Measurements from ENCODE around the gene HELT.

Gene HELT

GRCh38 chr4:185003596-185004351, 14.5 kb upstream of the HELT start:
- TF ChIP-seq CTCF (IDR thresholded peaks at IDR 0.05; ENCODE audit: borderline replicate concordance, extremely low read depth, low read length, poor library complexity, severe bottlenecking): no peak
- H3K36me3 ChIP-seq (ENCODE audit: insufficient read depth, low read length): no peaks in the 10 kb centered on the region
- no peaks in the 10 kb centered on the region for H3K79me2 ChIP-seq (ENCODE audit: insufficient read depth, low read length)
- H3K9ac ChIP-seq (ENCODE audit: low read depth, low read length): no peak overlapping the region
- H4K20me1 ChIP-seq (ENCODE audit: insufficient read depth, low read length): no peaks in the 10 kb centered on the region
- no peak overlapping the region for H2AFZ ChIP-seq (ENCODE audit: low read depth, low read length)
- H3K4me1 ChIP-seq (ENCODE audit: insufficient read depth, low read length): no peaks in the 10 kb centered on the region
- H3K27me3 ChIP-seq (ENCODE audit: insufficient read depth, low read length, poor library complexity): no peaks in the 10 kb centered on the region
- no peak overlapping the region for H3K4me2 ChIP-seq (ENCODE audit: insufficient read depth, low read length)
- H3K9me3 ChIP-seq (ENCODE audit: insufficient read depth, low read length, severe bottlenecking): no peaks in the 10 kb centered on the region
- H3K4me3 ChIP-seq (ENCODE audit: low read depth in 1 of 2, low read length in 2 of 2): no peak overlapping the region
- no peak overlapping the region for H3K27ac ChIP-seq (ENCODE audit: low read length)
- DNase-seq (no peak), ATAC-seq (ENCODE audit: insufficient read depth, low read depth) (no peak)

DNA sequence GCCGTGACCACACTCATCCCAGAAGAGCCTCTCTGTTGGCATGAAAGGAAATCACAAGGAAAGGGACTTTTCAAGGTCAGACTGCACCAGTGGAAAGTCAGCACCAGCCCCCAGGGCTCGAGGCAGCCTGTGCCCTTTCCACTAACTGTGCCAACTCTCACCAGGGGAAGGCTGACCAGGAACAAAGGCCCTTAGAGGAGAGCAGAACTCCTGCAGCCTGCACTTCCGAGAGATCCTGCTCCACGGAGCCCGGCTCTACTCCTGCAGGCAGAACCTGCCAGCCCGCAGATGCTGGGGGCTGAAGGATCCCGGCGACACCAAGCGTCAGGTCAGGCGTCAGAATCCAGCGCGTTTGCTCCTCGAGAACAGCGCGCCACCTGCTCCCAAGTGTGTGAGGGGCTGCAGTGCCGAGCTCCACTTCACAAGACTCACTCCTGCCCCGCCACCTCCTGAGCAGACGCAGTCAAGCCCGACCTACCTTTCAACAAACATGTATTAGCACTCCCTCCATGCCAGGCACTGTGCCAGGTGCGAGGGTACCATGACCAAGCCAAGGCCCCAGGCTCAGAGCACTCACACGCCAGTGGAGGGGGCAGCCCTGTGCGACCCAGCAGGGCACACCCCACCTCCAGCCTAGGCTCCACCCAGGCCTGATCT, 13.6 kb upstream of the HELT start:
- Histone ChIP-seq H3K27ac (ENCODE audit: low read length) (no peak overlapping the region), H2AFZ (ENCODE audit: low read depth, low read length) (no peak overlapping the region; the same call in 1 of the 2 replicates), H3K79me2 (ENCODE audit: insufficient read depth, low read length) (no peaks in the 10 kb centered on the region), H3K27me3 (ENCODE audit: insufficient read depth, low read length, poor library complexity) (no peaks in the 10 kb centered on the region), H3K4me2 (ENCODE audit: insufficient read depth, low read length) (no peak overlapping the region), H3K36me3 (ENCODE audit: insufficient read depth, low read length) (no peaks in the 10 kb centered on the region), H3K9me3 (ENCODE audit: insufficient read depth, low read length, severe bottlenecking) (no peaks in the 10 kb centered on the region), H3K4me3 (ENCODE audit: low read depth in 1 of 2, low read length in 2 of 2) (no peak overlapping the region), H3K4me1 (ENCODE audit: insufficient read depth, low read length) (no peaks in the 10 kb centered on the region), H3K9ac (ENCODE audit: low read depth, low read length) (no peak overlapping the region), H4K20me1 (ENCODE audit: insufficient read depth, low read length) (no peaks in the 10 kb centered on the region)
- TF ChIP-seq CTCF (IDR thresholded peaks at IDR 0.05; ENCODE audit: borderline replicate concordance, extremely low read depth, low read length, poor library complexity, severe bottlenecking) (no peak), EZH2 (IDR thresholded peaks at IDR 0.05; ENCODE audit: borderline replicate concordance, low read depth, low read length, severe bottlenecking) (no peak)
- ATAC-seq (ENCODE audit: insufficient read depth, low read depth): peak; percentile 71
- no peak for DNase-seq

DNA sequence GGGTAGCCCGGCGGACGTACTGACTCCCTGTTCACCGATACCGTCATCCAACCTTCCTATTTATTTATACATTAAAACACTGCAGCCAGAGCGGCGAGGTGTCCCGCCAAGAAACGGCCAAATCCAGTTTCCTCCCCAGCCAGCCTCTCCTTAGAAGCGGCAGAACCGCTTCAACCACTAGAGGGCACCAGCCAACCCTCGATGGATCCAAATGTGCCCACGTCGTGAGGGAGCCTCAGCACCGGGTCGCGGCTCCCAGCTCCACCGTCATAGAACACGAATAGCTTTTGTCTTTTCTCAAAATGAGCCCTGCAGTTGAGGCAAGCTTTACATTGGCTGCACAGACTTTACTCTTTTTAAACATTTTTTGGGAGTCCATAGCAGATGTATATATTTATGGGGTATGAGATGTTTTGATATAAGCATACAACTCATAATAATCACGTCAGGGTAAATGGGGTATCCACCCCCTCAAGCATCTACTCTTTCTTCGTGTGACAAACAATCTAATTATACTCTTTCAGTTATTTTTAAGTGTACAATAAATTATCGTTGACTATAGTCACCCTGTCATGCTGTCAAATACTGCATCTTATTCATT, 13.0 kb upstream of the HELT start:
- H3K4me3 ChIP-seq (ENCODE audit: low read depth in 1 of 2, low read length in 2 of 2): no peak overlapping the region
- no peak overlapping the region for H3K27ac ChIP-seq (ENCODE audit: low read length)
- H3K4me1 ChIP-seq (ENCODE audit: insufficient read depth, low read length): no peaks in the 10 kb centered on the region
- DNase-seq: peak; percentile 75
- peak; percentile 97 for ATAC-seq (ENCODE audit: insufficient read depth, low read depth)
- no peaks in the 10 kb centered on the region for H3K79me2 ChIP-seq (ENCODE audit: insufficient read depth, low read length)
- no peaks in the 10 kb centered on the region for H3K9me3 ChIP-seq (ENCODE audit: insufficient read depth, low read length, severe bottlenecking)
- no peak overlapping the region for H3K9ac ChIP-seq (ENCODE audit: low read depth, low read length)
- no peak overlapping the region for H3K4me2 ChIP-seq (ENCODE audit: insufficient read depth, low read length)
- TF ChIP-seq EZH2 (IDR thresholded peaks at IDR 0.05; ENCODE audit: borderline replicate concordance, low read depth, low read length, severe bottlenecking) (no peak), CTCF (IDR thresholded peaks at IDR 0.05; ENCODE audit: borderline replicate concordance, extremely low read depth, low read length, poor library complexity, severe bottlenecking) (peak; percentile 92)
- no peaks in the 10 kb centered on the region for H3K27me3 ChIP-seq (ENCODE audit: insufficient read depth, low read length, poor library complexity)
- no peaks in the 10 kb centered on the region for H4K20me1 ChIP-seq (ENCODE audit: insufficient read depth, low read length)
- no peaks in the 10 kb centered on the region for H3K36me3 ChIP-seq (ENCODE audit: insufficient read depth, low read length)
- no peak overlapping the region; the same call in 1 of the 2 replicates for H2AFZ ChIP-seq (ENCODE audit: low read depth, low read length)

All from DND-41 (cell line).